HepG2 (cell line): ENCODE data around the gene POLR3H. TPM values are rescaled to one million over a fixed set of nuclear protein-coding genes. Genes with fewer than 3 reads are reported as not detected.

Source experiments
- ARID5B ChIP-seq: IDR thresholded peaks from 2 replicates; pipeline ENCODE4 v1.4.0; 2020; ENCODE audit warnings: mild to moderate bottlenecking, missing genetic modification reagents
- ATF4 ChIP-seq, 2 experiments: fragments of 450-650 bp in 1 of 2; sonication (generic) in 1 of 2; formaldehyde crosslinking; IDR thresholded peaks; 2 replicates each; pipeline versions ENCODE4 v1.5.0 to v1.8.0; 2020 to 2022; ENCODE audit warnings: mild to moderate bottlenecking in 1 of 2, missing genetic modification reagents in 1 of 2
- ATRX ChIP-seq: sonication (generic); formaldehyde crosslinking; IDR thresholded peaks from 2 replicates; pipeline ENCODE4 v1.4.0; 2020; ENCODE audit warnings: missing genetic modification reagents, borderline replicate concordance
- FUBP1 ChIP-seq: sonication (generic); formaldehyde crosslinking; IDR thresholded peaks from 2 replicates; pipeline ENCODE4 v1.5.1; 2020; ENCODE audit warnings: missing genetic modification reagents, mild to moderate bottlenecking, borderline replicate concordance
- HMGXB4 ChIP-seq, 2 experiments: sonication (generic) in 1 of 2; formaldehyde crosslinking in 1 of 2; IDR thresholded peaks; 2 replicates each; pipeline versions ENCODE4 v1.4.0 to v1.6.1; 2018 to 2020; ENCODE audit warnings: missing genetic modification reagents in 2 of 2, borderline replicate concordance in 1 of 2, low read depth in 1 of 2, mild to moderate bottlenecking in 1 of 2, missing biosample characterization in 1 of 2
- SP2 ChIP-seq: sonication (generic); formaldehyde crosslinking; IDR thresholded peaks from 2 replicates; pipeline ENCODE4 v1.5.1; 2020; ENCODE audit warnings: mild to moderate bottlenecking, missing genetic modification reagents
- ZBTB49 ChIP-seq: sonication (generic); formaldehyde crosslinking; IDR thresholded peaks from 2 replicates; pipeline ENCODE4 v1.4.0; 2020; ENCODE audit warnings: missing genetic modification reagents, borderline replicate concordance
- ZNF441 ChIP-seq: sonication (generic); formaldehyde crosslinking; IDR thresholded peaks from 2 replicates; pipeline ENCODE4 v1.7.0; 2021; ENCODE audit warnings: missing genetic modification reagents, borderline replicate concordance
- ZNF530 ChIP-seq: sonication (generic); formaldehyde crosslinking; IDR thresholded peaks from 2 replicates; pipeline ENCODE4 v1.5.0; 2020; ENCODE audit warnings: low read depth, mild to moderate bottlenecking, missing genetic modification reagents
- ZNF543 ChIP-seq: sonication (generic); formaldehyde crosslinking; IDR thresholded peaks from 2 replicates; pipeline ENCODE4 v1.4.0; 2020; ENCODE audit warnings: mild to moderate bottlenecking, missing genetic modification reagents
- polyA plus RNA-seq, 8 experiments: library from polyadenylated mRNA; depleted of rRNA in 3 of 8; stranded (reverse) in 7 of 8; unstranded in 1 of 8; fragments of >200 nt; fragmentation: Illumina TruSeq in 4 of 8; extraction: Trizol in 4 of 8; gene quantifications; 2 replicates each; pipeline versions ENCODE4 v1.2.1 to v1.2.3, GENCODE V29; 2011 to 2016; ENCODE audit warnings: low read depth in 4 of 8, missing spikeins in 1 of 8, mixed read lengths in 1 of 8; ENCODE audit not compliant: insufficient read depth in 1 of 8
- total RNA-seq, 5 experiments: library from RNA; depleted of rRNA; stranded (reverse); fragments of >200 nt; fragmentation: Illumina TruSeq; extraction: Trizol; gene quantifications; 2 replicates each; pipeline ENCODE4 v1.2.3, GENCODE V29; 2016; ENCODE audit warnings: low read depth in 1 of 5
- TF ChIP-seq, protein P1 (sequence below): sonication (generic); formaldehyde crosslinking; IDR thresholded peaks from 2 replicates; pipeline ENCODE4 v1.5.1; 2020; ENCODE audit warnings: mild to moderate bottlenecking, missing genetic modification reagents, moderate library complexity

Gene POLR3H
- total and polyA plus RNA-seq, 2 of the 13 experiments (the other 11 are each of a cell fraction or from before 2014, with no cell fraction given) = 10.3 to 28.6 TPM

- no peak for TF ChIP-seq FUBP1 (CRISPR knock-in tag)
- TF ChIP-seq SP2 = no peak
- TF ChIP-seq, protein P1, sequence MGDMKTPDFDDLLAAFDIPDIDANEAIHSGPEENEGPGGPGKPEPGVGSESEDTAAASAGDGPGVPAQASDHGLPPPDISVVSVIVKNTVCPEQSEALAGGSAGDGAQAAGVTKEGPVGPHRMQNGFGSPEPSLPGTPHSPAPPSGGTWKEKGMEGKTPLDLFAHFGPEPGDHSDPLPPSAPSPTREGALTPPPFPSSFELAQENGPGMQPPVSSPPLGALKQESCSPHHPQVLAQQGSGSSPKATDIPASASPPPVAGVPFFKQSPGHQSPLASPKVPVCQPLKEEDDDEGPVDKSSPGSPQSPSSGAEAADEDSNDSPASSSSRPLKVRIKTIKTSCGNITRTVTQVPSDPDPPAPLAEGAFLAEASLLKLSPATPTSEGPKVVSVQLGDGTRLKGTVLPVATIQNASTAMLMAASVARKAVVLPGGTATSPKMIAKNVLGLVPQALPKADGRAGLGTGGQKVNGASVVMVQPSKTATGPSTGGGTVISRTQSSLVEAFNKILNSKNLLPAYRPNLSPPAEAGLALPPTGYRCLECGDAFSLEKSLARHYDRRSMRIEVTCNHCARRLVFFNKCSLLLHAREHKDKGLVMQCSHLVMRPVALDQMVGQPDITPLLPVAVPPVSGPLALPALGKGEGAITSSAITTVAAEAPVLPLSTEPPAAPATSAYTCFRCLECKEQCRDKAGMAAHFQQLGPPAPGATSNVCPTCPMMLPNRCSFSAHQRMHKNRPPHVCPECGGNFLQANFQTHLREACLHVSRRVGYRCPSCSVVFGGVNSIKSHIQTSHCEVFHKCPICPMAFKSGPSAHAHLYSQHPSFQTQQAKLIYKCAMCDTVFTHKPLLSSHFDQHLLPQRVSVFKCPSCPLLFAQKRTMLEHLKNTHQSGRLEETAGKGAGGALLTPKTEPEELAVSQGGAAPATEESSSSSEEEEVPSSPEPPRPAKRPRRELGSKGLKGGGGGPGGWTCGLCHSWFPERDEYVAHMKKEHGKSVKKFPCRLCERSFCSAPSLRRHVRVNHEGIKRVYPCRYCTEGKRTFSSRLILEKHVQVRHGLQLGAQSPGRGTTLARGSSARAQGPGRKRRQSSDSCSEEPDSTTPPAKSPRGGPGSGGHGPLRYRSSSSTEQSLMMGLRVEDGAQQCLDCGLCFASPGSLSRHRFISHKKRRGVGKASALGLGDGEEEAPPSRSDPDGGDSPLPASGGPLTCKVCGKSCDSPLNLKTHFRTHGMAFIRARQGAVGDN (CRISPR knock-in tag) = no peak
- TF ChIP-seq ZNF543 (CRISPR knock-in tag) = no peak
- TF ChIP-seq ZBTB49 (CRISPR knock-in tag) = no peak
- TF ChIP-seq ARID5B (CRISPR knock-in tag) = no peak
- no peak for TF ChIP-seq ATF4 (CRISPR knock-in tag; IDR thresholded peaks at IDR 0.05)
- TF ChIP-seq HMGXB4 (CRISPR knock-in tag; IDR thresholded peaks at IDR 0.05; ENCODE audit: borderline replicate concordance in 1 of 2, low read depth in 1 of 2) = no peak
- TF ChIP-seq ZNF530 (CRISPR knock-in tag) = no peak
- no peak for TF ChIP-seq ZNF441
- TF ChIP-seq ATRX (CRISPR knock-in tag) = no peak
Measured at GRCh38 chr22:41539146-41540005, 4.9 kb downstream of the POLR3H start (continued).
